22Rv1 (cell line): ENCODE measurements around the gene GCNT3.

Experiments
- H3K27ac ChIP-seq: fragments of 450-650 bp; 2 replicates; pipeline ENCODE4 v1.5.1; 2017
- CTCF ChIP-seq: fragments of 450-650 bp; IDR thresholded peaks from 2 replicates; pipeline ENCODE4 v1.5.1; 2017; ENCODE audit warnings: mild to moderate bottlenecking
- ZFX ChIP-seq: fragments of 450-650 bp; IDR thresholded peaks from 2 replicates; pipeline ENCODE4 v1.6.1; 2017; ENCODE audit warnings: antibody characterized with exemption, borderline replicate concordance

GCNT3 gene

GRCh38 chr15:59646277-59646676 is 34.7 kb downstream of the GCNT3 start:
- TF ChIP-seq ZFX (no peak), CTCF (no peak)
- no peak overlapping the region for H3K27ac ChIP-seq

DNA sequence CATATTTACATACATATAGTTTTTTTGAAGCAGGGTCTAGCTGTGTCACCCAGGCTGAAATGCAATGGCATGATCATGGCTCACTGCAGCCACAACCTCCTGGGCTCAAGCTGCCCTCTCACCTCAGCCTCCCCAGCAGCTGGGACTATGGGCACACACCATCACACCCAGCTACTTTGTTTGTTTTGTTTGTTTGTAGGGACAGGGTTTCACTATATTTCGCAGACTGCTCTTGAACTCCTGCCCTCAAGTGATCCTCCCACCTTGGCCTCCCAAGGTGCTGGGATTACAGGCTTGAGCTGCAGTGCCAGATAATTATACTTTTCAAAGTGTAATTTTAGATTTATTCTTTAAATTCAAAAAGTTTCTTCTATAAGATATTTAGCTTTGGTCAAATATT is 35.5 kb downstream of the GCNT3 start:
- TF ChIP-seq CTCF (no peak), ZFX (no peak)
- H3K27ac ChIP-seq = no peak overlapping the region

GRCh38 chr15:59649603-59650002 is 38.0 kb downstream of the GCNT3 start:
- TF ChIP-seq CTCF (no peak), ZFX (no peak)
- no peak overlapping the region for H3K27ac ChIP-seq

GRCh38 chr15:59654046-59654445 is 42.5 kb downstream of the GCNT3 start:
- TF ChIP-seq ZFX = no peak
- TF ChIP-seq CTCF = no peak
- no peak overlapping the region for H3K27ac ChIP-seq

- H3K27ac ChIP-seq = peak within 1 kb of the TSS; percentile 66
- TF ChIP-seq ZFX (no peak), CTCF (no peak)
These were observed 45.5 kb downstream of the GCNT3 start, which contains the start of gene GTF2A2 for GRCh38 chr15:59656897-59657634. Gene GTF2A2 (minus strand): TSS chr15:59657515. CDS start chr15:59652277, 5,238 bp downstream.

- peak overlapping the region; percentile 66 for H3K27ac ChIP-seq
- TF ChIP-seq CTCF (no peak), ZFX (no peak)
These were observed 46.1 kb downstream of the GCNT3 start for GRCh38 chr15:59657635-59658125.

GRCh38 chr15:59659366-59659765 is 47.8 kb downstream of the GCNT3 start:
- H3K27ac ChIP-seq = peak overlapping the region; percentile 42
- TF ChIP-seq ZFX (no peak), CTCF (no peak)
